ENCODE measurements around the gene PTPRM.

- TF ChIP-seq CTCF (IDR thresholded peaks at IDR 0.05): no peak
- TF ChIP-seq POLR2A (IDR thresholded peaks at IDR 0.05): no peak
These were observed 337.4 kb downstream of the PTPRM start for GRCh38 chr18:7904529-7904928.

Data from lower leg skin (tissue), 3 donors.